GM23248 (cell line): ENCODE results near the gene HTR2C. TPM values are rescaled to one million over a fixed set of nuclear protein-coding genes. Genes with fewer than 3 reads are reported as not detected.

Experiments used
- DNase-seq: peaks from one replicate; pipeline ENCODE4 v3.0.0-alpha.2; 2015
- H2AFZ ChIP-seq: fragments of 200-600 bp; sonication (generic); 2 replicates; pipeline ENCODE4 v1.6.1; 2016; ENCODE audit warnings: antibody characterized with exemption
- H3F3A ChIP-seq: fragments of 200-600 bp; sonication (generic); 2 replicates; pipeline ENCODE4 v1.6.1; 2016; ENCODE audit warnings: mild to moderate bottlenecking, antibody characterized with exemption, mixed run types; ENCODE audit not compliant: insufficient read depth
- H3K27ac ChIP-seq: fragments of 200-600 bp; sonication (generic); 2 replicates; pipeline ENCODE4 v1.5.1; 2016; ENCODE audit warnings: mild to moderate bottlenecking
- H3K27me3 ChIP-seq: fragments of 200-600 bp; sonication (generic); replicated peaks from 2 replicates; pipeline ENCODE4 v1.6.1; 2016; ENCODE audit warnings: mild to moderate bottlenecking; ENCODE audit not compliant: insufficient read depth
- H3K36me3 ChIP-seq: fragments of 200-600 bp; sonication (generic); 2 replicates; pipeline ENCODE4 v1.6.1; 2016; ENCODE audit warnings: low read depth, mild to moderate bottlenecking
- H3K4me1 ChIP-seq: fragments of 200-600 bp; sonication (generic); 2 replicates; pipeline ENCODE4 v1.6.1; 2016; ENCODE audit warnings: mild to moderate bottlenecking; ENCODE audit not compliant: insufficient read depth
- H3K4me2 ChIP-seq: fragments of 200-600 bp; sonication (generic); one replicate; pipeline ENCODE4 v1.6.1; 2016; ENCODE audit warnings: mild to moderate bottlenecking; ENCODE audit not compliant: unreplicated experiment
- H3K4me3 ChIP-seq: fragments of 200-600 bp; sonication (generic); 2 replicates; pipeline ENCODE4 v1.5.1; 2016; ENCODE audit warnings: mild to moderate bottlenecking
- H3K79me2 ChIP-seq: fragments of 200-600 bp; sonication (generic); 2 replicates; pipeline ENCODE4 v1.6.1; 2016; ENCODE audit warnings: mild to moderate bottlenecking; ENCODE audit not compliant: insufficient read depth
- H3K9ac ChIP-seq: fragments of 200-600 bp; sonication (generic); 2 replicates; pipeline ENCODE4 v1.6.1; 2016; ENCODE audit warnings: mild to moderate bottlenecking
- H3K9me2 ChIP-seq: fragments of 200-600 bp; sonication (generic); 2 replicates; pipeline ENCODE4 v1.6.1; 2016; ENCODE audit warnings: mixed run types, mild to moderate bottlenecking, moderate library complexity; ENCODE audit not compliant: insufficient read depth
- H3K9me3 ChIP-seq: fragments of 200-600 bp; sonication (generic); one replicate; pipeline ENCODE4 v1.6.1; 2017; ENCODE audit warnings: low read depth
- H4K20me1 ChIP-seq: fragments of 200-600 bp; sonication (generic); 2 replicates; pipeline ENCODE4 v1.6.0; 2016; ENCODE audit not compliant: insufficient read depth
- EZH2 ChIP-seq: fragments of 200-600 bp; sonication (generic); IDR thresholded peaks from 2 replicates; pipeline ENCODE4 v1.6.1; 2018; ENCODE audit warnings: antibody characterized with exemption, mild to moderate bottlenecking; ENCODE audit not compliant: insufficient read depth, poor library complexity, severe bottlenecking
- EZH2phosphoT487 ChIP-seq: fragments of 200-600 bp; sonication (generic); IDR thresholded peaks from 2 replicates; pipeline ENCODE4 v1.6.1; 2018; ENCODE audit warnings: antibody characterized with exemption, moderate library complexity, mild to moderate bottlenecking, low read depth; ENCODE audit not compliant: insufficient read depth
- WGBS, 2 experiments: methylation state at CpG; one replicate each; pipeline ENCODE4 v1.1.6; 2015 to 2017; ENCODE audit warnings: low lambda C conversion rate in 2 of 2, low coverage in 1 of 2; ENCODE audit errors: missing lambda C conversion rate in 2 of 2; 5-methylcytosine and 5-hydroxymethylcytosine counted together
- in situ Hi-C: fragments of 300-500 bp; cut with MboI; formaldehyde crosslinking; loops from 2 replicates; pipeline ENCODE4 v1.15.0; 2020
- microRNA counts: library from miRNA; unstranded; fragments of <30 nt; microRNA quantifications from one replicate; lab custom pipeline; 2016
- microRNA-seq: library from miRNA; unstranded; fragments of <30 nt; microRNA quantifications from one replicate; pipeline ENCODE4, GENCODE V29; 2016; ENCODE audit warnings: borderline number of aligned reads
- polyA plus RNA-seq: library from polyadenylated mRNA; unstranded; fragments of >200 nt; fragmentation: Nextera tagmentation; extraction: Ambion mirVana; gene quantifications from 2 replicates; pipeline ENCODE4 v1.2.1, GENCODE V29; 2016
- small RNA-seq: library from RNA; depleted of rRNA; stranded (forward); fragments of <200 nt; gene quantifications from one replicate; pipeline ENCODE3, GENCODE V24; 2014; ENCODE audit warnings: low read depth, low replicate concordance
- total RNA-seq: library from RNA; depleted of rRNA; stranded (reverse); fragments of >200 nt; shearing (Covaris generic); gene quantifications from 2 replicates; pipeline ENCODE4 v1.2.3, GENCODE V29; 2014

Gene HTR2C
- total and polyA plus RNA-seq, 2 experiments from 2014 or later, result not detected

GRCh38 chrX:114952696-114953095, 368.8 kb downstream of the HTR2C start:
- DNase-seq, result no peak
- Histone ChIP-seq H3K4me2 (no peak overlapping the region), H3F3A (no peaks in the 10 kb centered on the region), H3K4me3 (no peak overlapping the region), H3K36me3 (no peaks in the 10 kb centered on the region), H3K27ac (no peak overlapping the region), H2AFZ (no peak overlapping the region), H3K9me2 (no peaks in the 10 kb centered on the region), H3K4me1 (no peaks in the 10 kb centered on the region), H3K27me3 (no peaks in the 10 kb centered on the region), H4K20me1 (no peaks in the 10 kb centered on the region), H3K79me2 (no peaks in the 10 kb centered on the region), H3K9me3 (no peaks in the 10 kb centered on the region), H3K9ac (no peak overlapping the region)
- in situ Hi-C loops, result no loop called here
- no peak for TF ChIP-seq EZH2
- TF ChIP-seq EZH2phosphoT487, result no peak
- 90 to 96% methylated on average over 2 of the region's 2 CpGs for WGBS, 2 experiments

MicroRNA genes within 50 kb of the gene (microRNA counts, 767-probe panel; counts per million panel counts)
- microRNA hsa-miR-1264 (lab: Ali Mortazavi, UCI), result 447 counts per million, percentile 86 among the panel's probes with 10 or more counts
- 447 counts per million, percentile 86 among the panel's probes with 10 or more counts for microRNA hsa-miR-1298 (lab: Ali Mortazavi, UCI)
- 447 counts per million, percentile 86 among the panel's probes with 10 or more counts for microRNA hsa-miR-1911-5p (lab: Ali Mortazavi, UCI)
- microRNA hsa-miR-1912 (lab: Ali Mortazavi, UCI), result 447 counts per million, percentile 86 among the panel's probes with 10 or more counts
- 447 counts per million, percentile 86 among the panel's probes with 10 or more counts for microRNA hsa-miR-448 (lab: Ali Mortazavi, UCI)
- microRNA hsa-miR-764 (lab: Ali Mortazavi, UCI), result 447 counts per million, percentile 86 among the panel's probes with 10 or more counts

Small RNA genes lying within 50 kb of the gene (microRNA-seq; reads per million reads assigned to microRNA genes)
- gene MIR1264 (not detected), gene MIR1298 (not detected), gene MIR1911 (not detected), gene MIR1912 (not detected), gene MIR448 (not detected), gene MIR764 (not detected)

Small RNA genes lying within 50 kb of the gene (small RNA-seq; reads per million reads assigned to genes)
- gene AL355812.1 (not detected), gene MIR1264 (not detected), gene MIR1298 (not detected), gene MIR1911 (not detected), gene MIR1912 (not detected), gene MIR448 (not detected), gene MIR764 (not detected), gene SNORA35 (not detected)
